ENCODE results near the gene CACNA2D3. TPM values are rescaled to one million over a fixed set of nuclear protein-coding genes. Genes with fewer than 3 reads are reported as not detected.

Gene CACNA2D3
- total RNA-seq, 1 experiment from 2014 or later, result not detected

- no peak for DNase-seq (ENCODE audit: low spot score)
Measured at GRCh38 chr3:54366007-54366750, 243.8 kb downstream of the CACNA2D3 start.

DNA sequence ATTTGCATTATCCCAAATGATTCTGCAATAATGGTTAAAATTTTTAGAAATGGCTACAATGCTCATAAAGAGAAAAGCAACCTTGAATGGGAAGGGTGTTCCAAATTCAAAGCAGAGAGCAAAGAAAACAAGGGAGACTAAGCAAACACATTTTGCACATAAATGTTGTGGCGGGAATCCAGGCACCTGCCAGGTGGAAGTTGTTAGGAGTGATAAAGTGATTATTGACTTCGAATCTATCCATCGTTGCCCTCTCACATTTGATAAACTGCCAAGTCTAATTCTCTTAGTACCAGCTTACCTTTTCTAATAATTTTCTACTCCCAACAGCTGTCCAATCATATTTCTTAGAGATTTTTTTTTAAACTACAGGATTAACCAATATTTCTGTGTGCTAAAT is 244.5 kb downstream of the CACNA2D3 start:
- DNase-seq (ENCODE audit: low spot score), result no peak

- no peak for DNase-seq (ENCODE audit: low spot score)
Measured at GRCh38 chr3:54372232-54372631, 249.9 kb downstream of the CACNA2D3 start.

DNA sequence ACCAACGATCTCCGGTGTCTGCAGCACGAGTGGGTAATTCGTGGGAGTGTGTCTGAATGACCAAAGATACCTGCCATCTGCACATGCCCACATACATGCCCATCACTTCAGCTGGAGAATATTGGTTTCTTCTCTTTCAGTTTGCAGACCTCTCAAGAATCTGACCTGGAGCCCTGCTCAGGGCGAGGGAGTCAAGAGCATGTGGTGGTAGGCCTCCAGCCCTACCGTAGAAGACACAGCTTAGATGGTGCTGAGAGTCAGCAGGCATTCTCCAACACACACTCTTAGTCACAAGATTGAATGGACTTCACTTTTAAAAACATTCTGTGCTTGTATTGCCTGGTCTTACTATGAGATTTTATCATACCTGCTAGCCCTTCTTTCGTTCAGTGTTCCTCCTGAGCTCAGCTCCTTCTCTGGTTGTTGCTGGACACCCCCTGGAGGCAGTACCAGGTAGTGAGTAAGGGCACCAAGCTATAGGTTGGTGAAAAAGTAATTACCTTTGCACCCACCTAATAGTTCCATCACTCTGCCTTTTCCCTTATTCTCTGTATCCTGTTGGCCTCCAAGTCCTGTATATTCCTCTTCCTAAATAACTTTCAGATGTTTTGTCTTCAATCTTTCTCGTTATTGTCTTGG is 252.0 kb downstream of the CACNA2D3 start:
- peak; percentile 21 for DNase-seq (ENCODE audit: low spot score)

DNA sequence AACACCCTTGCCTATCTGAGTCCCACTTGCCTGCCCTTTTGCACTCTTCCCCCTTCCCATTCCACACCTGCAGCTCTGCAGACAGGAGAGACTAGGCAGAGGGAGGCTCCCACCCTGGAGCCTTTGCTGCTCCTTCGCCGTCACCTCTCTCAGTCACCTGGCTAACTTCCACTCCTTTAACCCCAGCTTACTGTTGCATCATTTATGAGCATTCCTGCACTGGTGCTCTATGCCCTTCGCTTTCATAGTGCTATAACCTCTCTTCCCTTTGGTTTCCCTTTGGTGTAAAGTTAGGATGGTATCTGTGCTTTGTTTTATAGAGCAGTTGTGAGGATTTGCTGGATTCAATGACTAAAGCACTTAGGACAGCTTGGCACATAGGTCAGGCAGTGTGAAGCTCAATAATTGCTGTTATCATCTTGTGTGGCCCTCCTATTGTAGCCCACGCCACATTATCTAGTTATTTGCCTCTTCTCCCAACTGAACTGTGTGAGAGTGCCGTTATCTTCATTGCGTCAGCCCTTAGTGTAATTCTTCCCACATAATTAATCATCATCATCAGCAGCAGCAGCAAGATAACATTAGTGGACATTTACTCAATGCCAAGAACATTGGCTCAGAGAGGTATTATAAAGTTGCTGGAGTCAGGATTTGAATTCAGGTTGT is 253.9 kb downstream of the CACNA2D3 start:
- DNase-seq (ENCODE audit: low spot score), result no peak

GRCh38 chr3:54376939-54377578 is 254.7 kb downstream of the CACNA2D3 start:
- DNase-seq (ENCODE audit: low spot score), result no peak

- DNase-seq (ENCODE audit: low spot score), result no peak
Measured at GRCh38 chr3:54378184-54378583, 255.8 kb downstream of the CACNA2D3 start.

DNA sequence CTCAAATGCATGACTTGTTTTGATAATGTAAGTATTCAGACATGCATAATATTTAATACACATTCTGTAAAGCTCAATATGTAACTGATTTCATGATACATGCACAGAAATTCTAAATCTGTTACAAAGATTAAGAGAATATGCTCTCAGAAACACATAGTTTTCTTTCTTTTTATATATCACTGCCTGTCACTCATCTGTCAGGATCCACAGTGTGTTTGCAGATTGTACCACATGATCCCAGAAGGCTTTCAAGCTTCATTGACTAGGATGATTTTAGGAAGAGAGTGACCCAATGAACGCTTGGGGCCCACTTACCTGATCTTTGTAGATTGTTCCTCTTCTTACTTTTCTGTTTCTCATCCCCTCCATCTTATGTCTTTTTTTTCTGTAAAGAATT is 261.9 kb downstream of the CACNA2D3 start:
- DNase-seq (ENCODE audit: low spot score), result no peak

- no peak for DNase-seq (ENCODE audit: low spot score)
Measured at GRCh38 chr3:54390582-54390981, 268.2 kb downstream of the CACNA2D3 start.

GRCh38 chr3:54393150-54393549 is 270.8 kb downstream of the CACNA2D3 start:
- DNase-seq (ENCODE audit: low spot score), result no peak

DNA sequence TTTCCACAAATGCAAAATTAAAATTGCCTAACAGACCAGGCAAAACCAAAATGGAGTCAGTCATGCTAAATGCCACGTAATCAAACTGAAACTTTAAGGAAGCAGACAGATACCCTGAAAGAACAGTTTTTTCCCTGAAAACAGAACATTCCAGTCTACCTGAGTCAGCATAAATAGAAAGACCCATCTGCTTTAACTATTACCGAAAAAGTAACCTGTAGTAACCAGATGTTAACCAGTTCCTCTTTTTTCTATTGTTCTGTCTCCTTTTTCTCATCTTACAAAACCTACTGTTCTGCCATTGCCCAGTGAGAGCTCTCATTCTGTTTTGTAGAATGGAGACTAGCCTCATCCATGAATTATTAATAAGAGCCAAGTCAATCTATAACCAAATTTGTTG is 286.0 kb downstream of the CACNA2D3 start:
- DNase-seq (ENCODE audit: low spot score), result no peak

- DNase-seq (ENCODE audit: low spot score), result no peak
Measured at GRCh38 chr3:54421943-54422342, 299.6 kb downstream of the CACNA2D3 start.

DNA sequence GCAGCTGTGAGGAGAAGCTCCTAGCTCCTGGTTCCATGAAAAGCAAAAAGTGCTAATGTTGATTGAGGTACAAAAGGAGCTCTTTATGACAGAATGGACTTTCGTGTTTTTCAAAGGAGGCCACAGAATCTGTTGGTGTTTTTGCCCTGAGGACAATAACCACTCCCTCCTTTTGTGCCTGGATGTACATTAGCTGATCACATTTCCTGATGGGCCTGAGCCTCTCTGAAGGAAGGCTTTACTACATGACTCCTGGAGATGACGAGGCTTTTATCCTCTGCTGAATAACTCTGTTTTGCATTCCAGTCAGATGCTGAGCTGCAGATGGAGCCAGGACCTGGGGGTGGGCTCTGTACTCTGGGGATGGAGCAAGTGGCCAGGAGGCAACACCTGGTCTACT is 301.9 kb downstream of the CACNA2D3 start:
- no peak for DNase-seq (ENCODE audit: low spot score)

DNA sequence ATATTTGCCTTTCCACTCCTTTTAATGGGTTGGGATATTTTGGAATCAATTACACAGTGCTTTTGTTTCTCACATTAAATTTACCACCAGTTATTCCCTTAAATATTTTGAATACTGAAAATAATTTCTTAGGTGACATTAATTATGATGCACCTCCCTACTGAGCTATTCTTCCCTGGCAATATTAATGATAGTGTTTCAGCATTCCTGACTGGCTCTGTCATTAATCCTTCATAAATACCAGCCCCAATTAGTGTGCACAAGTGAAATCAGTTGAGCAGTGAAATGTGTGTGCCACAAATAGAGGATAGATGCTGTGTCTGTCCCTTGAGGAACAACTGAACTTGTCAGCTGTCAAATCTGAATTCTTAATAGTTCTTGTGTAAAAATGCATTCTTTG is 304.0 kb downstream of the CACNA2D3 start:
- no peak for DNase-seq (ENCODE audit: low spot score)

GRCh38 chr3:54427501-54427900 is 305.1 kb downstream of the CACNA2D3 start:
- DNase-seq (ENCODE audit: low spot score), result no peak

- peak; percentile 44 for DNase-seq (ENCODE audit: low spot score)
Measured at GRCh38 chr3:54427941-54428871, 305.9 kb downstream of the CACNA2D3 start.

- DNase-seq (ENCODE audit: low spot score), result no peak
Measured at GRCh38 chr3:54432975-54433374, 310.6 kb downstream of the CACNA2D3 start.

- peak; percentile 48 for DNase-seq (ENCODE audit: low spot score)
Measured at GRCh38 chr3:54433846-54434245, 311.5 kb downstream of the CACNA2D3 start.

DNA sequence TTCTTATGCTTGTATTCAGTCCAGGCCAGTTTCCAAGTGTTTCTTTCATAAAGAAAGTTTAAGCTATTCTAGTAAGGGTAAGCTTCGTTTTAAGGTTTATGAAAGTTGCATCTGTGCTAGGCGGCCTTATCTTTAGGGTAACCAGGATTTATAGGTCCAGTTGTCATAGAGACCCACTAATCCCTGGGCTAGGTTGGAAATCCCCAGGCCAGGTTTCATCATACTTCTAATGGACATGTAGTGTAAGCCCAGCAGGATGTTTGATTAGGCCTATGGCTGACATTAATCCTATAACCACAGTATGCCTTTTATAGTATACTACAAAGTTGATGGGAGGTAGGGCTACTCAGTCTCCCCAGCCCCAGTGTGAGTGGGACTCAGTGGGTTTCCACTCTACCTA is 312.4 kb downstream of the CACNA2D3 start:
- DNase-seq (ENCODE audit: low spot score), result no peak

GRCh38 chr3:54437271-54437670 is 314.9 kb downstream of the CACNA2D3 start:
- DNase-seq (ENCODE audit: low spot score), result no peak

GRCh38 chr3:54443561-54444161 is 321.3 kb downstream of the CACNA2D3 start:
- no peak for DNase-seq (ENCODE audit: low spot score)

All from HT-29 (cell line).